NCI-H1048 (cell line): ENCODE results near the gene ENTPD7.
"Not testable (repeated sequence)": the region's sequence is repeated elsewhere in the genome, so short reads cannot be mapped to it uniquely, and the experiment has no call there.

Experiments
- DNase-seq: peaks from one replicate; lab custom pipeline; 2025; lab: John Stamatoyannopoulos, UW

ENTPD7 gene, protein sequence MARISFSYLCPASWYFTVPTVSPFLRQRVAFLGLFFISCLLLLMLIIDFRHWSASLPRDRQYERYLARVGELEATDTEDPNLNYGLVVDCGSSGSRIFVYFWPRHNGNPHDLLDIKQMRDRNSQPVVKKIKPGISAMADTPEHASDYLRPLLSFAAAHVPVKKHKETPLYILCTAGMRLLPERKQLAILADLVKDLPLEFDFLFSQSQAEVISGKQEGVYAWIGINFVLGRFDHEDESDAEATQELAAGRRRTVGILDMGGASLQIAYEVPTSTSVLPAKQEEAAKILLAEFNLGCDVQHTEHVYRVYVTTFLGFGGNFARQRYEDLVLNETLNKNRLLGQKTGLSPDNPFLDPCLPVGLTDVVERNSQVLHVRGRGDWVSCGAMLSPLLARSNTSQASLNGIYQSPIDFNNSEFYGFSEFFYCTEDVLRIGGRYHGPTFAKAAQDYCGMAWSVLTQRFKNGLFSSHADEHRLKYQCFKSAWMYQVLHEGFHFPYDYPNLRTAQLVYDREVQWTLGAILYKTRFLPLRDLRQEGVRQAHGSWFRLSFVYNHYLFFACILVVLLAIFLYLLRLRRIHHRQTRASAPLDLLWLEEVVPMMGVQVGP

GRCh38 chr10:99659031-99659867 is at the start of gene ENTPD7:
Gene ENTPD7 (plus strand): TSS chr10:99659509. CDS start chr10:99659957, 448 bp downstream.
- DNase-seq: peak; percentile 92

DNA sequence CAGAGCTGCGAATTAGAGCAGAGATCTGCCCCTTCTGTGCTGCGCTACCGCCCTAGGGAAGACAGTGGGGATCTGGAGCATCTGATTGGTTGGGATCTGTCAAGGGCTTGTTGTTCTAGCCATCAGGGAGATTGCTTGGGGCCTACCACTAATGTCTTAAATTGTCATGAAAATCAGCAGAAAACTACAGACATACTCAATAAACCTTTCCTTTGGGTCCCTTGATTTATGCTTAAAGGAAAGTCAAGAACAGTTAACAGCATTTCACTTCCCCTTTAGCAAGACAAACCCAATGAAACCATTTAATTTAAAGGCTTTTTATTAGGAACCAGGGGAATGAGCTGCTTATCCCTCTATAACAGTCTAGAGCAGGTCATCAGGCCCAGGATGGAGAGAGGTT is 49.1 kb upstream of the ENTPD7 start:
- DNase-seq: no peak

GRCh38 chr10:99611326-99611725 is 48.0 kb upstream of the ENTPD7 start:
- DNase-seq: no peak

- no peak for DNase-seq
Measured at GRCh38 chr10:99612167-99612831, 47.0 kb upstream of the ENTPD7 start.

DNA sequence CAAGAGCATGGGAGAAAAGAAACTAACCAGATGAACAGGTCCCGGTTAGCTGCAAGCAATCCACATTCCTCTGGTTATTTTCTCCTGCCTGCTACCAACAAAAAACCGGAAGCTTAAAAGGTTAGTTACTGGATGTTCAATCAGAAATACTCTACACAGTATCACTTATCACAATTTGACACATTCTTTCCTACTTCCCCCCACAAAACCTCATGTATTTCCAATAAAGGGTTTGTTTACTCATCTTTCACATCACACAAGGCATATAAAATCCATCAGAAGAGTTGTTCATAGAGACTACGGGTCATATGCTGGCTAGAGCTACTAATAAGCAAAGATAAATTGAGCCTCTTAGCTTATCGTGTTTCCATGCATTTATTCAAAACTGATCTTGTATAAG is 43.9 kb upstream of the ENTPD7 start:
- DNase-seq: no peak

DNA sequence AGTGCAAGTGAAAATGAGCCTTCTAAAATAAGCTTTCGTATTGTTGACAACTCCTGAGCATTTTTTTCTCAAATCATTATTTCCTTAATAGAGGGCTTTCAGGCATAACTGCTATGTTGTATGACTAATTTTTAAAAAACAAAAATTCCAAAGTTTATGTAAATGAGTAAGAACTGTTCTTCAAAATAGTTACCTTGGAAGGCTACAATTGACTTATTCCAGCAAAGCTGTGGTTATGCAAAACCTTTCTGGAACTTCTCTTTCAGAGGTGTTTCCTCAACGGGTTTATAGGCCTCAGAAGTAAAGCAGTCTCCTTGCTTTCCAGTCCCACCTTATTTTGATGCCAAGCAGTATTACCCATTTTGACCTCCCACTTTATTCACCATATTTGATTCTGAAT is 41.6 kb upstream of the ENTPD7 start:
- no peak for DNase-seq

- DNase-seq: no peak
Measured at GRCh38 chr10:99619090-99619800, 40.1 kb upstream of the ENTPD7 start.

- DNase-seq: no peak
Measured at GRCh38 chr10:99619851-99620710, 39.2 kb upstream of the ENTPD7 start, which contains the start of gene SLC25A28. Gene SLC25A28 (minus strand): TSS chr10:99620439. CDS start chr10:99620335, 104 bp downstream.

DNA sequence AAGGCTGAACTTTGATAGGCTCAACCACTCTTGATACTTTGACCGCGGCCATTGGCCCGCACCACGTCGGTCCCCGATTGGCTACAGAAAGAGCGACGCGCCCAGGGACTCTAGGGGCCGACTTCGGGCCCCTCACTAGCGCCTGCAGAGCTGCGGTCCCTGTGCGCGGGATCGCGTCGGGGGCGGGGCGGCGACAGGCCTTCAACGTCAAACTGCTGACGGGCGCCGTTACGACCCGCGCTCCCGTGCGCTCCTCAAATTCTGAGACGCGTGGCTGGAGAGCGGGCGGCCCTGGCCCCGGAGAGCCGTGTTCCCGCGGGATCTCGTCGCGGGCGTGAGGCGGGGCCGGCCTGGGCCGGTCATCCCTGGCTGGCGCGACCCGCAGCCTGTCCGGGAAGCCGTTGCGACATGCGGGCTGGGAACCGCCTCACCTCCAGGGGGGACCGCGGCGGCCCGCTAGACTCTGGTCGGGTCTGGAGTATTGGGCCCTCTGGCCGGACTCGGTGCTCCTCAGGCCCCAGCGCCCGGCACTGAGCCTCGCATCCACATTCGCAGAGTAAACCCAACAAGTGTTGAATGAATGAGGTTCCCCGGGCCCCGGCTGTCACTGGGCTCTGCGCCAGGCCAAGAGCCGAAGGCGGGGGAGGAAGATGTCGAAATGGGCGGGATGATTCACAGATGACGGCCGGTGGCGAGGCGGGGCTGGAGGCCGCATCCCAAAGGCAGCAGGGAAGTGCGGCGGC is 38.4 kb upstream of the ENTPD7 start:
- DNase-seq: peak; percentile 98

- DNase-seq: no peak
Measured at GRCh38 chr10:99621454-99622251, 37.7 kb upstream of the ENTPD7 start.

GRCh38 chr10:99623919-99624318 is 35.4 kb upstream of the ENTPD7 start:
- no peak for DNase-seq

- DNase-seq: not testable (repeated sequence)
Measured at GRCh38 chr10:99625124-99625523, 34.2 kb upstream of the ENTPD7 start.

DNA sequence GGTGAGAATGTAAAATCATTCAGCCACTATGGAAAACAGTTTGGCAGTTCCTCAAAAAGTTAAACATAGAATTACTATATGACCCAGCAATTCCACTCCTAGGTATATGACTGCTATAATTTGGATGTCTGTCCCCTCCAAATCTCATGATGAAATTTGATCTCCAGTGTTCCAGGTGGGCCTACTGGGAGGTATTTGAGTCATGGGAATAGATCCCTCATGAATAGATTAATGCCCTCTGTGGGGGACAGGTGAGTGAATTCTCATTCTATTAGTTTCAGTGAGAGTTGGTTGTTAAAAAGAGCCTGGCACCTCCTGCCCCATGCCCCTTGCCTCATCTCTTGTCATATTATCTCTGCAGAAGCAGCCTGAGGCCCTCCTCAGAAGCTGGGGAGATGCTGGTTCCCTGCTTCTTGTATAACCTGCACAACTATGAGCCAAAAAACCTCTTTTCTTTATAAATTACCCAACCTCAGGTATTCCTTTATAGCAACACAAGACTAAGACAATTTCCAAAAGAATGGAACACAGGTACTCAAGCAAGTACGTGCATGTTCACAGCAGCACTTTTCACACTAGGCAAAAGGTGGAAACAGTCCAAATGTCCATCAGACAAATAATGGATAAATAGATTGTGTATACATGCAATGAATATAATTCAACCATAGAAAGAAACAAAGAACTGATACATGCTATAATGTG is 30.2 kb upstream of the ENTPD7 start:
- DNase-seq: no peak

- no peak for DNase-seq
Measured at GRCh38 chr10:99629625-99629978, 29.7 kb upstream of the ENTPD7 start.

DNA sequence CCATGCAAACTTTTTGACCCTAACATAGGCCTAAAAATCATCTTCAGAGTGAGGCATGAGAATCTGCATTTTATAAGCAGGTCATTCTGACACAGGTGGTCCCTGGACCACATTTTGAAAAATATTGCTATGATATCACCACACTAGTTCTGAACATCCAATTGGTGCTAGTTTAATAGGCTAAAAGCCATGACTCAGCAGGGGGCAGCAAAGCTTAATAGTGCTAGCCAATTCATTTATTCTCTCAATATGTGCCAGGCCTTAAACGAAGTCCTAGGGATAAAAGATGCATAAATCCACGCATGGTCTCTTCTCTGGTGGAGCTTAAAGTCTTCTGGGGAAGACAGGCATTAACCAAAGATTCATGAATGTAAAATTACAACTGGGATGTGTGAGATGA is 28.9 kb upstream of the ENTPD7 start:
- DNase-seq: no peak

DNA sequence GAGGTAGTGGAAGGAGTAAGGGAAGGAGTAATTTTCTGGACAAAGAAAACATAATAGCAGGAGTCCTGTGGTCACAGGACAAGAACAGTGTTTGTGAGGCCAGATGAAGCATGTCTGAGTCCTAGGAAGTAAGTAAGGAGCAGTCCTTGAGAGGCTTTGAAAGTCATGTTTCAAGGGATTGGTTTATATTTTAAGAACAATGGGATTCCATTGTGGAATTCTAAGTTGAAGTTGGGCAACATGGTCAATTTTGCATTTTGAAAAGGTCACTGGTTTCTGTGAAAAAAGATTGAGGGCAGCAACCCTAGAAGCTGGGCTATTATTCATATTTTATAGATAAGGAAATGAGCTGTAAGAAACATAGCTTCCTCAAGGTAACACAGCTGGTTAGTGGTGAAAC is 28.3 kb upstream of the ENTPD7 start:
- DNase-seq: no peak

DNA sequence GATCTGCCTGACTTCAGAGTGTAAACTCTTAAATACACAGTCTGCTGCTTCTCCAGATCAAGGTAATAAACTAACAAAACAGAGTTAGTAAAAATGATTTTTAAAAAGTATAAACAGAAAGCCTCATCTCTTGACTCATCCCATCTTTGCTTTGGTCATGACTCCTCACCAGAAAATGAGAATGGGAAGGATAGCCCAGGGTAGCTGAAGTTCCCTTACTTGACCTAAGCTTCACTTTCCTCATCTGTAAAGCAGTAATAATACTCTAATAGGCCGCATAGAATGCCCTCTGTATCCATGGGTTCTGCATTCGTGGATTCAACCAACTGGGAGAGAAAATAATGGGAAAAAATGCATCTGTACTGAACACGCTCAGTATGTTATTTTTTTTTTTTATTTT is 27.8 kb upstream of the ENTPD7 start:
- no peak for DNase-seq

GRCh38 chr10:99633832-99634231 is 25.5 kb upstream of the ENTPD7 start:
- DNase-seq: no peak
